Upper lobe of left lung (tissue), 6 donors: ENCODE data around the gene PDE8A. TPM values are rescaled to one million over a fixed set of nuclear protein-coding genes. Genes with fewer than 3 reads are reported as not detected.

Source experiments
- ATAC-seq, 2 donors: fragments of 200-7000 bp; cut with Tn5 transposase; one replicate each; pipeline ENCODE4 v1.9.1; 2022; ENCODE audit warnings: mild to moderate bottlenecking in 2 of 2, moderate library complexity in 2 of 2; ENCODE audit not compliant: low FRiP score in 2 of 2
- DNase-seq, 2 donors: peaks; one replicate each; pipeline ENCODE4 v3.0.0-alpha.2; 2019 to 2020
- H3K27ac ChIP-seq, 4 donors: fragments of 200-600 bp; sonication (generic); one replicate each; pipeline ENCODE4 v1.5.1; 2016 to 2019
- H3K27me3 ChIP-seq, 4 donors: fragments of 200-600 bp; sonication (generic); one replicate each; pipeline ENCODE4 v1.5.1; 2017 to 2019
- H3K36me3 ChIP-seq, 4 donors: fragments of 200-600 bp; sonication (generic); one replicate each; pipeline ENCODE4 v1.5.1; 2016 to 2019
- H3K4me1 ChIP-seq, 4 donors: fragments of 200-600 bp; sonication (generic); one replicate each; pipeline ENCODE4 v1.5.1; 2018 to 2019
- H3K4me3 ChIP-seq, 4 donors: fragments of 200-600 bp; sonication (generic); one replicate each; pipeline ENCODE4 v1.5.1; 2017 to 2019; ENCODE audit warnings: mild to moderate bottlenecking in 2 of 4, moderate library complexity in 1 of 4
- H3K9me3 ChIP-seq, 4 donors: fragments of 200-600 bp; sonication (generic); one replicate each; pipeline ENCODE4 v1.5.1; 2018 to 2019
- EP300 ChIP-seq, 4 donors: sonication (generic); formaldehyde crosslinking; IDR thresholded peaks; one replicate each; pipeline ENCODE4 v1.5.1; 2017; ENCODE audit warnings: antibody characterized with exemption in 4 of 4, control low read depth in 2 of 4
- POLR2A ChIP-seq, 4 donors: fragments of 450-650 bp; IDR thresholded peaks; one replicate each; pipeline ENCODE4 v1.5.1; 2016 to 2017; ENCODE audit warnings: antibody characterized with exemption in 4 of 4, mild to moderate bottlenecking in 2 of 4
- POLR2AphosphoS5 ChIP-seq, 2 donors: sonication (generic); formaldehyde crosslinking; IDR thresholded peaks; one replicate each; pipeline ENCODE4 v1.5.1; 2017; ENCODE audit warnings: antibody characterized with exemption in 2 of 2
- WGBS, 2 donors: methylation state at CpG; one replicate each; pipeline ENCODE4 v1.1.5; 2017 to 2018; 5-methylcytosine and 5-hydroxymethylcytosine counted together
- total RNA-seq, 6 donors: library from RNA; depleted of rRNA in 4 of 6; stranded (reverse); fragments of >200 nt in 4 of 6; gene quantifications; one replicate each; pipeline versions ENCODE4 v1.1.0 to v1.2.1, GENCODE V29; 2016 to 2021
- TF ChIP-seq, protein P1 (sequence below), 6 experiments: fragments of 450-650 bp in 4 of 6; fragments of 200-600 bp in 2 of 6; sonication (generic) in 2 of 6; IDR thresholded peaks; one replicate each; pipeline ENCODE4 v1.5.1; 2016 to 2019; ENCODE audit warnings: antibody characterized with exemption in 6 of 6
- donor health status: DM: no; HTN: no; CAD: no; lungs with moderate emphysema.
- donor health status: DM: no; HTN: yes; CAD: no; lungs with severe emphysema.

PDE8A gene
- total RNA-seq, 6 donors from 2014 or later, result 36.5 to 66.0 (median 48.4) TPM

DNA sequence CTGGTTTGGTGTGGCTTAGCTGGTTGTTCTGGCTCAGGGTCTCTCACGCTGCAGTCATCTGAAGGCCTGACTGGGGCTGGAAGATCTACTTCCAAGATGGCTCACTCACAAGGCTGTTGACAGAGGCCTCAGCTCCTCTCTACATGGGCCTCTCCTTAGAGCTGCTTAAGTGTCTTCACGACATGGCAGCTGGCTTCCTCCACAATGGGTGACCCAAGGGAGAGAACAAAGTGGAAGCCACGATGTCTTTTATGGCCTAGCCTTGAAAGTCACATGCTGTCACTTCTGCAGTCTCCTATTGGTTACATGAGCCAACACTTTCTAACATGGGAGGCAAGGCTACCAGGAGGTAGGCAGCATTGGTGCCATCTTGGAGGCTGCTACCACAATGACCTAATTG lies 13.4 kb upstream of the PDE8A start:
- DNase-seq (no peak), ATAC-seq (no peak)
- Histone ChIP-seq H3K4me3 (no peak overlapping the region), H3K4me1 (no peaks in the 10 kb centered on the region), H3K27me3 (no peaks in the 10 kb centered on the region), H3K27ac (no peak overlapping the region), H3K36me3 (no peaks in the 10 kb centered on the region), H3K9me3 (peaks cover 0 to 3% (median 0%) of the 10 kb centered on the region in 4 donors)
- TF ChIP-seq, protein P1, sequence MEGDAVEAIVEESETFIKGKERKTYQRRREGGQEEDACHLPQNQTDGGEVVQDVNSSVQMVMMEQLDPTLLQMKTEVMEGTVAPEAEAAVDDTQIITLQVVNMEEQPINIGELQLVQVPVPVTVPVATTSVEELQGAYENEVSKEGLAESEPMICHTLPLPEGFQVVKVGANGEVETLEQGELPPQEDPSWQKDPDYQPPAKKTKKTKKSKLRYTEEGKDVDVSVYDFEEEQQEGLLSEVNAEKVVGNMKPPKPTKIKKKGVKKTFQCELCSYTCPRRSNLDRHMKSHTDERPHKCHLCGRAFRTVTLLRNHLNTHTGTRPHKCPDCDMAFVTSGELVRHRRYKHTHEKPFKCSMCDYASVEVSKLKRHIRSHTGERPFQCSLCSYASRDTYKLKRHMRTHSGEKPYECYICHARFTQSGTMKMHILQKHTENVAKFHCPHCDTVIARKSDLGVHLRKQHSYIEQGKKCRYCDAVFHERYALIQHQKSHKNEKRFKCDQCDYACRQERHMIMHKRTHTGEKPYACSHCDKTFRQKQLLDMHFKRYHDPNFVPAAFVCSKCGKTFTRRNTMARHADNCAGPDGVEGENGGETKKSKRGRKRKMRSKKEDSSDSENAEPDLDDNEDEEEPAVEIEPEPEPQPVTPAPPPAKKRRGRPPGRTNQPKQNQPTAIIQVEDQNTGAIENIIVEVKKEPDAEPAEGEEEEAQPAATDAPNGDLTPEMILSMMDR (IDR thresholded peaks at IDR 0.05), result no peak
- TF ChIP-seq POLR2A (IDR thresholded peaks at IDR 0.05) (no peak), POLR2AphosphoS5 (IDR thresholded peaks at IDR 0.05) (no peak), EP300 (IDR thresholded peaks at IDR 0.05) (no peak)
- WGBS, 2 donors, result 95% methylated on average over 3 of the region's 3 CpGs

DNA sequence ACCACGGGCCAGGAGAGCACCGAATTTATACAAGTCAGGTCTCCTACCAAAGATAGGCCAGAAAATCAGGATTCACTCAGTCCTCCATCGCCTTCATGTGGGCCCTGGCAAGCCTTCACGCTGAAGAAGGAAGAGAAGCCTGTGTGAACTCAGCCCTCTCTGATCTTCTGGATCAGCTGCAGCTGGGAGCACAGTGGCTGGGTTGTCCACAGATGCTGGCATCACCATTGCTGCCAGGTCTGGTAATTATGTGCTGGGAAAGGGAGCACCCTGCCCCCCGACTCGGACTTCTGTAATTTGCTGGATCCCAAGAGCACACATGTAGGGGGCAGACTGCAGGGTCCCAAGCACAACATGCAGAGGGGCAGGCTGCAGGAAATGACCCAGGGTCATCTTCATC lies 12.4 kb upstream of the PDE8A start:
- H3K36me3 ChIP-seq, result no peaks in the 10 kb centered on the region
- ATAC-seq, result no peak
- H3K4me1 ChIP-seq, result no peaks in the 10 kb centered on the region
- H3K4me3 ChIP-seq, result no peak overlapping the region
- H3K27me3 ChIP-seq, result no peaks in the 10 kb centered on the region
- H3K27ac ChIP-seq, result no peak overlapping the region
- WGBS, 2 donors, result 79 to 90% methylated on average over 4 to 6 of the region's 6 CpGs
- H3K9me3 ChIP-seq, result peaks cover 0 to 3% (median 0%) of the 10 kb centered on the region in 4 donors
- DNase-seq, result no peak
- TF ChIP-seq POLR2AphosphoS5 (IDR thresholded peaks at IDR 0.05) (no peak), POLR2A (IDR thresholded peaks at IDR 0.05) (no peak), EP300 (IDR thresholded peaks at IDR 0.05) (no peak)
- TF ChIP-seq, protein P1 (IDR thresholded peaks at IDR 0.05), result no peak

DNA sequence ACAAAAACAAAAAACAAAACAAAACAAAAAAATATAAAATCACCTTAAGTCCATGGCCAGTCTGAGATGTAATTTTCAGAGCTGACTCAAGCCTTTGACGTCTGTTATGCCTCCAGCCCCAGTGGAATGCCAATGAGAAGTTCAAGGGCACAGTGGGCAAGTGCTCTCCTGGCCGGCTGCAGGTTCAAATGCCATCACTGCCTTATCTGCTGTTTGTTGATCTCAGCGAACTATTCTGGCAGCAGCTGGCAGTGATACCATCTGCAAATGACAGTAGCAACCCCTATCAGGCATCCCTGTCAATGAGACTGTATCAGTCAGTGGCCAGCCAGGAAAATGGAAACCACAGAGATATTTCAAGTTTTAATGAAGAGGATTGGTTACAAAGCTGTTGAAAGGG lies 10.8 kb upstream of the PDE8A start:
- H3K9me3 ChIP-seq, result no peaks in the 10 kb centered on the region
- TF ChIP-seq POLR2A (IDR thresholded peaks at IDR 0.05) (no peak), EP300 (IDR thresholded peaks at IDR 0.05) (no peak), POLR2AphosphoS5 (IDR thresholded peaks at IDR 0.05) (no peak)
- TF ChIP-seq, protein P1 (IDR thresholded peaks at IDR 0.05), result no peak
- no peaks in the 10 kb centered on the region for H3K4me1 ChIP-seq
- no peaks in the 10 kb centered on the region for H3K36me3 ChIP-seq
- H3K27me3 ChIP-seq, result no peaks in the 10 kb centered on the region
- 73 to 80% methylated on average over 3 of the region's 3 CpGs for WGBS, 2 donors
- no peak for ATAC-seq
- no peak for DNase-seq
- H3K27ac ChIP-seq, result no peak overlapping the region
- no peak overlapping the region for H3K4me3 ChIP-seq

DNA sequence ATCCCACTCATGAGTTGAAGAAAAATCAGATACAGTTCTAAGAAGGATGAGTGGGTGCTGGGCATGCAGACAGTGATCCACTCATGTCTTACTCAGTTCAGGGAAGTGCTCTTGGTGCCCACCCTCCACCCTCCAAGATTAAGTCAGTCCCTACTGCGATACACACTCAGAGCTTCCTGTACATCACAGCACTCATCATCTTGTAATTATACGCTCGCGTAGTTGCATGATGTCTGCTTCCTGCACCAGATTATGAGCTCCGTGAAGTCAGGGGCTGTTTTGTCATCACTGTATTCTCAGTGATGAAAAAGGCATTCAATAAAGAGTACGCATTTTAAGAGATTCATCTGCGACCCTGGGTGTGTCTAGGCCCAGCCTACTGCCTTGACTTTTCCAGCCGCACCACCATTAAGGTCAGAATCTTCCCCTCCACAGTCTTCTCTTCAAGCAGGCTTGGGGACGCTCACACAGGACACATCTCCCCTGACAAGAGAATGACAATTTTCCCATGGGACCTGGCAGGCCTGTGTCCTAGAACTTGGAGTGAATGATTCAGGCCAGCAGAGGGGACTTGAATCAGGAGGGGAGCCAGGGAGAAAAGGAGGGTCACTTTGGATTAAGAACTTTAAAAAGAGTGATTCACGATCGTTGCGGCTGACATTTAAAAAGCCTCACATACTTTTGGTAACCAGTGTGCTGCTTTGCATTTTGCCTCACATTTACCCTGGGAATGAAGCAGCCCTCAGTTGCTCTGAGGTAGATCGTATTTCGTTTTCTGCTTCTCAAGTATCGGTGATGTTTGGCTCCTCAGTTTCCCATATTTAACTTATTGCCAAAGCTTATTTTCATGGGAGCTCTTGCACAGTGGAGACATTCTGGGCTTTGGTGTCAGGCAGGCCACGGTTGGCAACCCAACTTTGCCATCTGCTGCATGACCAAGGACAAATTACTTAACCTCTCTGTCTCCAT lies 7.9 kb upstream of the PDE8A start:
- no peaks in the 10 kb centered on the region for H3K4me1 ChIP-seq
- H3K9me3 ChIP-seq, result no peaks in the 10 kb centered on the region
- H3K4me3 ChIP-seq, result no peak overlapping the region
- 84 to 87% methylated on average over 16 of the region's 16 CpGs for WGBS, 2 donors
- H3K36me3 ChIP-seq, result no peaks in the 10 kb centered on the region
- H3K27ac ChIP-seq, result no peak overlapping the region
- ATAC-seq (no peak), DNase-seq (no peak)
- H3K27me3 ChIP-seq, result no peaks in the 10 kb centered on the region
- TF ChIP-seq POLR2AphosphoS5 (IDR thresholded peaks at IDR 0.05) (no peak), POLR2A (IDR thresholded peaks at IDR 0.05) (no peak)
- TF ChIP-seq, protein P1 (IDR thresholded peaks at IDR 0.05), result no peak
